ENCODE data around the gene SLC22A2. TPM values are rescaled to one million over a fixed set of nuclear protein-coding genes. Genes with fewer than 3 reads are reported as not detected.

The SLC22A2 gene
- total and polyA plus RNA-seq, 4 donors = not detected

GRCh38 chr6:160252073-160252813, 6.4 kb downstream of the SLC22A2 start:
- no peak for DNase-seq (ENCODE audit: low spot score)
- H3K36me3 ChIP-seq (ENCODE audit: control insufficient read depth in 4 of 4, insufficient read depth in 3 of 4, low read depth in 1 of 4, low read length in 3 of 4) = no peaks in the 10 kb centered on the region
- no peaks in the 10 kb centered on the region for H3K9me3 ChIP-seq (ENCODE audit: control insufficient read depth in 4 of 4, low read length in 3 of 4)
- H3K27me3 ChIP-seq (ENCODE audit: control insufficient read depth in 4 of 4, insufficient read depth in 4 of 4, low read length in 3 of 4) = no peaks in the 10 kb centered on the region
- H3K27ac ChIP-seq (ENCODE audit: low read depth in 1 of 2, low read length in 2 of 2) = no peak overlapping the region
- TF ChIP-seq EGR1 (IDR thresholded peaks at IDR 0.05; ENCODE audit: low read depth in 2 of 2) (no peak), RAD21 (IDR thresholded peaks at IDR 0.05) (no peak), HNF4G (IDR thresholded peaks at IDR 0.05) (no peak), FOXA1 (IDR thresholded peaks at IDR 0.05) (no peak), HNF4A (conservative IDR thresholded peaks at IDR 0.05) (no peak), TAF1 (conservative IDR thresholded peaks at IDR 0.05) (no peak), JUND (IDR thresholded peaks at IDR 0.05) (no peak), ATF3 (IDR thresholded peaks at IDR 0.05) (no peak), FOXA2 (IDR thresholded peaks at IDR 0.05) (no peak), NR2F2 (IDR thresholded peaks at IDR 0.05) (no peak), MAX (IDR thresholded peaks at IDR 0.05) (no peak), GABPA (IDR thresholded peaks at IDR 0.05 in 1 of 2, conservative IDR thresholded peaks at IDR 0.05 in 1 of 2) (no peak), ZBTB33 (IDR thresholded peaks at IDR 0.05) (no peak), YY1 (IDR thresholded peaks at IDR 0.05) (no peak)
- H3K9ac ChIP-seq (ENCODE audit: low read depth in 1 of 2, low read length in 2 of 2) = no peak overlapping the region
- WGBS = 90% methylated on average over 1 of the region's 1 CpG
- no peak overlapping the region for H3K4me3 ChIP-seq (ENCODE audit: low read depth in 1 of 3, low read length in 3 of 3)
- H3K4me1 ChIP-seq (ENCODE audit: control insufficient read depth in 4 of 4, insufficient read depth in 4 of 4, low read length in 3 of 4) = peaks cover 0 to 18% (median 14%) of the 10 kb centered on the region in 4 donors

GRCh38 chr6:160249671-160250070, 8.9 kb downstream of the SLC22A2 start:
- WGBS = 80% methylated on average over 3 of the region's 3 CpGs
- Histone ChIP-seq H3K27me3 (ENCODE audit: control insufficient read depth in 4 of 4, insufficient read depth in 4 of 4, low read length in 3 of 4) (no peaks in the 10 kb centered on the region), H3K36me3 (ENCODE audit: control insufficient read depth in 4 of 4, insufficient read depth in 3 of 4, low read depth in 1 of 4, low read length in 3 of 4) (no peaks in the 10 kb centered on the region), H3K9ac (ENCODE audit: low read depth in 1 of 2, low read length in 2 of 2) (no peak overlapping the region), H3K27ac (ENCODE audit: low read depth in 1 of 2, low read length in 2 of 2) (no peak overlapping the region), H3K9me3 (ENCODE audit: control insufficient read depth in 4 of 4, low read length in 3 of 4) (no peaks in the 10 kb centered on the region), H3K4me1 (ENCODE audit: control insufficient read depth in 4 of 4, insufficient read depth in 4 of 4, low read length in 3 of 4) (peaks cover 0 to 9% (median 7%) of the 10 kb centered on the region in 4 donors), H3K4me3 (ENCODE audit: low read depth in 1 of 3, low read length in 3 of 3) (no peak overlapping the region)
- DNase-seq (ENCODE audit: low spot score) = no peak
- no peak for TF ChIP-seq FOXA2 (IDR thresholded peaks at IDR 0.05)
- no peak for TF ChIP-seq JUND (IDR thresholded peaks at IDR 0.05)
- no peak for TF ChIP-seq SP1 (IDR thresholded peaks at IDR 0.05)
- no peak for TF ChIP-seq REST (IDR thresholded peaks at IDR 0.05)
- TF ChIP-seq CTCF (IDR thresholded peaks at IDR 0.05; ENCODE audit: low read depth, low read length, missing input control) = no peak
- no peak for TF ChIP-seq HNF4A (conservative IDR thresholded peaks at IDR 0.05)
- TF ChIP-seq TAF1 (conservative IDR thresholded peaks at IDR 0.05) = no peak
- no peak for TF ChIP-seq GABPA (IDR thresholded peaks at IDR 0.05 in 1 of 2, conservative IDR thresholded peaks at IDR 0.05 in 1 of 2)
- no peak for TF ChIP-seq NR2F2 (IDR thresholded peaks at IDR 0.05)
- TF ChIP-seq EGR1 (IDR thresholded peaks at IDR 0.05; ENCODE audit: low read depth in 2 of 2) = no peak
- TF ChIP-seq ATF3 (IDR thresholded peaks at IDR 0.05) = no peak
- TF ChIP-seq HNF4G (IDR thresholded peaks at IDR 0.05) = no peak
- no peak for TF ChIP-seq RXRA (IDR thresholded peaks at IDR 0.05)
- no peak for TF ChIP-seq FOXA1 (IDR thresholded peaks at IDR 0.05)

All from liver (tissue), 9 donors.